Testis (tissue), 3 donors: ENCODE measurements around the gene NPAS1. TPM values are rescaled to one million over a fixed set of nuclear protein-coding genes. Genes with fewer than 3 reads are reported as not detected.

Experiments
- DNase-seq: peaks from one replicate; pipeline ENCODE4 v3.0.0-alpha.2; 2019
- H3K27ac ChIP-seq, 2 donors: fragments of 200-600 bp; sonication (generic); one replicate each; pipeline ENCODE4 v1.5.1; 2019
- H3K27me3 ChIP-seq: fragments of 200-600 bp; sonication (generic); one replicate; pipeline ENCODE4 v1.5.1; 2019
- H3K36me3 ChIP-seq: fragments of 200-600 bp; sonication (generic); one replicate; pipeline ENCODE4 v1.5.1; 2017; ENCODE audit warnings: low read depth; ENCODE audit errors: missing control alignments
- H3K4me1 ChIP-seq: fragments of 200-600 bp; sonication (generic); one replicate; pipeline ENCODE4 v1.5.1; 2019
- H3K4me3 ChIP-seq, 2 donors: fragments of 200-600 bp; sonication (generic); one replicate each; pipeline ENCODE4 v1.5.1; 2017 to 2019
- H3K9me3 ChIP-seq: fragments of 200-600 bp; sonication (generic); one replicate; pipeline ENCODE4 v1.5.1; 2017
- POLR2A ChIP-seq: fragments of 450-650 bp; IDR thresholded peaks from one replicate; pipeline ENCODE4 v1.6.1; 2017; ENCODE audit warnings: antibody characterized with exemption, mild to moderate bottlenecking, moderate library complexity
- WGBS, 2 donors: methylation state at CpG; one replicate each; pipeline ENCODE4 v1.1.5; 2018; 5-methylcytosine and 5-hydroxymethylcytosine counted together
- intact Hi-C: fragments of 100-400 bp; cut with DNase I; formaldehyde crosslinking; loops from one replicate; pipeline ENCODE4 v1.15.1; 2023; ENCODE audit warnings: low total_unique reads
- polyA plus RNA-seq: library from polyadenylated mRNA; stranded (reverse); fragments of 350-450 nt; fragmentation: Illumina TruSeq; extraction: RNeasy Lipid Tissue Mini Kit (QIAGEN cat#74804); gene quantifications from one replicate; pipeline ENCODE4 v1.2.3, GENCODE V29; 2014; ENCODE audit warnings: low read depth, low replicate concordance; ENCODE audit not compliant: insufficient read depth
- total RNA-seq, 2 donors: library from RNA; depleted of rRNA; stranded (reverse); fragments of >200 nt; gene quantifications; one replicate each; pipeline ENCODE4 v1.2.3, GENCODE V29; 2016
- TF ChIP-seq, protein P1 (sequence below), 3 experiments: fragments of 450-650 bp in 2 of 3; fragments of 200-600 bp in 1 of 3; sonication (generic) in 1 of 3; IDR thresholded peaks; one replicate each; pipeline ENCODE4 v1.5.1; 2016 to 2019; ENCODE audit warnings: antibody characterized with exemption in 3 of 3, mild to moderate bottlenecking in 2 of 3, moderate library complexity in 1 of 3

Gene NPAS1
- total and polyA plus RNA-seq, 3 donors from 2014 or later: 1.1 to 2.5 (median 1.1) TPM

DNA sequence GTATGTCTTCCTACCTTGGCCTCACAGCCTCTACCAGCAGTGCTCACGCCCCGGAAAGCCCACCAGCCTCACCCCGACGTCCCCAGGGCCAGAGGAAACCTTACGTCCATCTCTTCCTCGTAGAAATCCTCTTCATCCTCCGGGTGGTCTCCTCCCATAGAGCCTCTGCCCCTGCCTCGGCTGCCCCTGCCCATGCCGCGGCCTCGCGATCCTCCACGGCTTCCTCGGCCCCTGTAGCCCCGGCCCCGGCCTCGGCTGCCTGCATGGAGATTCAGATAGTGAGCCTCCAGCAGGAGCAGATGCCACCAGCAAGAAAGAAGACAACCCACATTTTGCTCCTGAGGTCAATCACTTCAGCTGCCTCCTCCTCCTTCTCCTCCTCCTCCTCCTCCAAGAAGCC is 66.6 kb downstream of the NPAS1 start:
- H3K9me3 ChIP-seq: no peaks in the 10 kb centered on the region
- H3K4me1 ChIP-seq: no peaks in the 10 kb centered on the region
- H3K27me3 ChIP-seq: no peaks in the 10 kb centered on the region
- WGBS, 2 donors: 93 to 95% methylated on average over 15 to 17 of the region's 17 CpGs
- TF ChIP-seq, protein P1, sequence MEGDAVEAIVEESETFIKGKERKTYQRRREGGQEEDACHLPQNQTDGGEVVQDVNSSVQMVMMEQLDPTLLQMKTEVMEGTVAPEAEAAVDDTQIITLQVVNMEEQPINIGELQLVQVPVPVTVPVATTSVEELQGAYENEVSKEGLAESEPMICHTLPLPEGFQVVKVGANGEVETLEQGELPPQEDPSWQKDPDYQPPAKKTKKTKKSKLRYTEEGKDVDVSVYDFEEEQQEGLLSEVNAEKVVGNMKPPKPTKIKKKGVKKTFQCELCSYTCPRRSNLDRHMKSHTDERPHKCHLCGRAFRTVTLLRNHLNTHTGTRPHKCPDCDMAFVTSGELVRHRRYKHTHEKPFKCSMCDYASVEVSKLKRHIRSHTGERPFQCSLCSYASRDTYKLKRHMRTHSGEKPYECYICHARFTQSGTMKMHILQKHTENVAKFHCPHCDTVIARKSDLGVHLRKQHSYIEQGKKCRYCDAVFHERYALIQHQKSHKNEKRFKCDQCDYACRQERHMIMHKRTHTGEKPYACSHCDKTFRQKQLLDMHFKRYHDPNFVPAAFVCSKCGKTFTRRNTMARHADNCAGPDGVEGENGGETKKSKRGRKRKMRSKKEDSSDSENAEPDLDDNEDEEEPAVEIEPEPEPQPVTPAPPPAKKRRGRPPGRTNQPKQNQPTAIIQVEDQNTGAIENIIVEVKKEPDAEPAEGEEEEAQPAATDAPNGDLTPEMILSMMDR (IDR thresholded peaks at IDR 0.05): no peak
- no peak for TF ChIP-seq POLR2A
- no peak overlapping the region for H3K4me3 ChIP-seq
- no peak for DNase-seq
- intact Hi-C loops: no loop called here
- no peaks in the 10 kb centered on the region for H3K36me3 ChIP-seq
- no peak overlapping the region for H3K27ac ChIP-seq

DNA sequence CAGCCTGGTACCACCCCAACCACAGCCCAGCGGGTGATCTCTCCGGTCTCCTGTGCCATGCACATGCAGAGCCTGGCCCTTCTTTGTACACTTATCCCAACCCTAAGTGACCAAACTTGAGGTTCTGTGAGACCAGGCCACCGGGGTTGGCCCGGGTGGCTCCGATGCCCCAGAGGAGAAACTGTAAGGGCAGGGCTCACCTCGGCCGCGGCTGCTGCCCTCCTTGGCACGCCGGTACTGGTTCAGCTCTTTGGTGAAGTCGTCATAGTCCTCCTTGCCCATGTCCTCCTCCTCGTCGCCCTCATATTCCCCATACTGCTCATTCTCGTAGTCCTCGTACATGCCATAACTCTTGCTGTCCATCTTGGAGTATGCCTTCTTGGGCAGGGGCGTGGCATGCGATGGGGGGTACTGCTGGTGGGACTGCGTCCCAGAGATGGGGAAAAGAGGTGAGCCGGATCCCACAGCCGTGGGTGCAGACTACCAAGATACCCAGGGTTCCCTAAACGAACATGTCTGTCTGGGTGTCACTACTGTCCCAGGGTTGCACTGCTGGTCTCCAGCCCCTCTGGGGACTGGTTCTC is 70.2 kb downstream of the NPAS1 start:
- Histone ChIP-seq H3K4me1 (peaks cover under 1% of the 10 kb centered on the region), H3K27me3 (no peaks in the 10 kb centered on the region), H3K4me3 (no peak overlapping the region), H3K9me3 (no peaks in the 10 kb centered on the region), H3K27ac (no peak overlapping the region), H3K36me3 (no peaks in the 10 kb centered on the region)
- 96% methylated on average over 19 to 21 of the region's 21 CpGs for WGBS, 2 donors
- intact Hi-C loops: no loop called here
- TF ChIP-seq POLR2A: no peak
- TF ChIP-seq, protein P1 (IDR thresholded peaks at IDR 0.05): no peak
- no peak for DNase-seq

DNA sequence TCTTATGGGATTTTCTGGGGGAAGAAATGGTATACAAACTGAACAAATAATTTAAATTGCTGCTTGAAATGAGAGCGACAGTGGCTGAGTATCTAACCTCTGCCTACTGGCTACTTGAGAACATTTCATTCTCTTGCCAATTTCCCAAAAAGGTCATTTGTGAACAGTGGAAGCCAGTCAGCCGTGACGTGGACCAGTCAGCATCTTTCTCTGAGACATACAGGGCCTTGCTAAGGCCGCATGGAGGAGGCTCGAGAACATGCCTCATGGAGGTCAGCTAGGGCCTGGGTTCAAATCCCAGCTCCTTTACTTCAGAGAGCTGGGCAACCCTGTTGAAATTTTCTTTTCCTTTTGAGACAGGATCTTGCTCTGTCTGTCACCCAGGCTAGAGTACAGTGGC is 73.6 kb downstream of the NPAS1 start:
- H3K4me1 ChIP-seq: peaks cover 30% of the 10 kb centered on the region

DNA sequence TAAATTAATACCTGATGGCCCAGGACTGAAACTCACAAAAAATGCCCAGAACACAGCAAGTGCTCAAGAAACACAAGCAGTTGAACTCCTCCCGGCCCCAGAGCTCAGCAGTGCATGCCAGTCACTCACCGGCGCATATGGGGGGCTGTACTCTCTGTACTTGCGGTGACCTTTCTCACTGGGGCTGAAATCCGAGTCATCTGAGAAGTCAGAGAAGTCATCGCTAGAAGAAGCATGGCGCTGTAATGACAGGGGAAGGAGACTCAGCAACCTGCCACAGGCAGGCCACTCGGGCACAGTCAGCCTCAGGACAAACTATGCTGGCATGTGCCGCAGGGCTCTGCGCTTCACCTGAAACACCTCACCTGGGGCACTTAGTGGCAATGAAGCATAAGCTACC is 74.2 kb downstream of the NPAS1 start:
- no peaks in the 10 kb centered on the region for H3K9me3 ChIP-seq
- TF ChIP-seq, protein P1 (IDR thresholded peaks at IDR 0.05): no peak
- no peak for TF ChIP-seq POLR2A
- H3K36me3 ChIP-seq: no peaks in the 10 kb centered on the region
- no peaks in the 10 kb centered on the region for H3K27me3 ChIP-seq
- WGBS, 2 donors: 75 to 89% methylated on average over 10 of the region's 10 CpGs
- peaks cover 32% of the 10 kb centered on the region for H3K4me1 ChIP-seq
- DNase-seq: no peak
- intact Hi-C loops: no loop called here
- H3K27ac ChIP-seq: no peak overlapping the region
- no peak overlapping the region for H3K4me3 ChIP-seq

More for the DNA sequence above, 73.6 kb downstream of the NPAS1 start:
- no peak overlapping the region for H3K27ac ChIP-seq
- intact Hi-C loops: no loop called here
- H3K9me3 ChIP-seq: no peaks in the 10 kb centered on the region
- no peak overlapping the region for H3K4me3 ChIP-seq
- DNase-seq: no peak
- TF ChIP-seq, protein P1 (IDR thresholded peaks at IDR 0.05): no peak
- TF ChIP-seq POLR2A: no peak
- no peaks in the 10 kb centered on the region for H3K36me3 ChIP-seq
- H3K27me3 ChIP-seq: no peaks in the 10 kb centered on the region
- WGBS, 2 donors: 61 to 72% methylated on average over 5 of the region's 5 CpGs
